Chondrocyte (in vitro differentiated cells): ENCODE results near the gene GTF2F2. TPM values are rescaled to one million over a fixed set of nuclear protein-coding genes. Genes with fewer than 3 reads are reported as not detected.

Source experiments
- DNase-seq: peaks from one replicate; pipeline ENCODE4 v3.0.0; 2021; ENCODE audit warnings: mixed read lengths, low spot score
- H3K27ac Mint-ChIP-seq: one replicate; pipeline ENCODE4 v1.8.0; 2021; ENCODE audit warnings: mild to moderate bottlenecking, moderate library complexity, mixed read lengths; ENCODE audit not compliant: unreplicated experiment
- H3K27me3 Mint-ChIP-seq: 2 replicates; pipeline ENCODE4 v1.8.0; 2021; ENCODE audit warnings: low read depth, mixed read lengths
- H3K36me3 Mint-ChIP-seq: 2 replicates; pipeline ENCODE4 v1.8.0; 2021; ENCODE audit warnings: low read depth, mixed read lengths
- H3K4me1 Mint-ChIP-seq: 2 replicates; pipeline ENCODE4 v1.8.0; 2021; ENCODE audit warnings: low read depth, mild to moderate bottlenecking, mixed read lengths
- H3K4me3 Mint-ChIP-seq: one replicate; pipeline ENCODE4 v1.8.0; 2021; ENCODE audit warnings: mild to moderate bottlenecking, moderate library complexity, mixed read lengths; ENCODE audit not compliant: unreplicated experiment
- H3K9me3 Mint-ChIP-seq: 2 replicates; pipeline ENCODE4 v1.8.0; 2021; ENCODE audit warnings: low read depth, mixed read lengths
- CTCF ChIP-seq: fragments of 200-600 bp; sonication (generic); IDR thresholded peaks from 2 replicates; pipeline ENCODE4 v1.5.0; 2021; ENCODE audit warnings: antibody characterized with exemption, mild to moderate bottlenecking, moderate library complexity
- total RNA-seq: library from RNA; stranded (reverse); gene quantifications from 3 replicates; pipeline ENCODE4 v1.2.1, GENCODE V29; 2021

GTF2F2 gene
- total RNA-seq, 1 donor from 2014 or later, result 15.6 TPM

GRCh38 chr13:45108716-45109101, 11.6 kb upstream of the GTF2F2 start:
- Mint-ChIP-seq H3K4me1 (peaks cover 4% of the 10 kb centered on the region), H3K27me3 (peaks cover 7% of the 10 kb centered on the region), H3K27ac (no peak overlapping the region), H3K4me3 (no peak overlapping the region), H3K36me3 (no peaks in the 10 kb centered on the region), H3K9me3 (no peaks in the 10 kb centered on the region)
- DNase-seq, result no peak
- TF ChIP-seq CTCF, result no peak

GRCh38 chr13:45109102-45109720, 11.1 kb upstream of the GTF2F2 start:
- TF ChIP-seq CTCF, result no peak
- Mint-ChIP-seq H3K27ac (no peak overlapping the region), H3K36me3 (no peaks in the 10 kb centered on the region), H3K27me3 (peaks cover 7% of the 10 kb centered on the region), H3K4me1 (peaks cover 4% of the 10 kb centered on the region), H3K4me3 (no peak overlapping the region), H3K9me3 (no peaks in the 10 kb centered on the region)
- no peak for DNase-seq

GRCh38 chr13:45113233-45114224, 6.8 kb upstream of the GTF2F2 start:
- no peak for DNase-seq
- H3K4me3 Mint-ChIP-seq, result no peak overlapping the region

GRCh38 chr13:45119469-45119990, 780 bp upstream of the GTF2F2 start:
- Mint-ChIP-seq H3K27me3 (no peaks in the 10 kb centered on the region), H3K4me3 (no peak overlapping the region), H3K36me3 (no peaks in the 10 kb centered on the region), H3K9me3 (no peaks in the 10 kb centered on the region), H3K27ac (no peak overlapping the region), H3K4me1 (peaks cover 5% of the 10 kb centered on the region)
- no peak for DNase-seq
- no peak for TF ChIP-seq CTCF

More at GRCh38 chr13:45113233-45114224, 6.8 kb upstream of the GTF2F2 start:
- Mint-ChIP-seq H3K27me3 (peaks cover 6% of the 10 kb centered on the region), H3K36me3 (no peaks in the 10 kb centered on the region), H3K9me3 (no peaks in the 10 kb centered on the region), H3K27ac (no peak overlapping the region), H3K4me1 (no peaks in the 10 kb centered on the region)
- no peak for TF ChIP-seq CTCF
